Activated CD4-positive, alpha-beta T cell treated with anti-CD3 and anti-CD28 coated beads, Interleukin-10, Interleukin-2, amounts not matched to agents 100 ng/mL and 50 ng/mL, durations not matched to agents 16 hours and 8 hours (primary cell): Measurements from ENCODE around the gene CLEC6A.
"Not testable (repeated sequence)": the region's sequence is repeated elsewhere in the genome, so short reads cannot be mapped to it uniquely, and the experiment has no call there.

ENCODE experiments used
- DNase-seq: peaks from one replicate; pipeline ENCODE4 v3.0.0-alpha.2; 2020

Gene CLEC6A

DNA sequence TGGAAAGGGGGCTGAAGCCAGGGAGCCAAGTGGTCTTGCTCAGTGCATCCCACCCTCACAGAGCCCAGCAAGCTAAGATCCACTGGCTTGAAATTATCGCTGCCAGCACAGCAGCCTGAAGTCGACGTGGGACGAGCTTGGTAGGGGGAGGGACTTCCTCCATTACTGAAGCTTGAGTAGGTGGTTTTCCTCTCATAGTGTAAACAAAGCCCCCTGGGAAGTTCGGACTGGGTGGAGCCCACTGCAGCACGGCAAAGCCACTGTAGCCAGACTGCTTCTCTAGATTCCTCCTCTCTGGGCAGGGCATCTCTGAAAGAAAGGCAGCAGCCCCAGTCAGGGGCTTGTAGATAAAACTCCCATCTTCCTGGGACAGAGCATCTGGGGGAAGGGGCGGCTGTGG is 40.3 kb downstream of the CLEC6A start:
- DNase-seq, result not testable (repeated sequence)

DNA sequence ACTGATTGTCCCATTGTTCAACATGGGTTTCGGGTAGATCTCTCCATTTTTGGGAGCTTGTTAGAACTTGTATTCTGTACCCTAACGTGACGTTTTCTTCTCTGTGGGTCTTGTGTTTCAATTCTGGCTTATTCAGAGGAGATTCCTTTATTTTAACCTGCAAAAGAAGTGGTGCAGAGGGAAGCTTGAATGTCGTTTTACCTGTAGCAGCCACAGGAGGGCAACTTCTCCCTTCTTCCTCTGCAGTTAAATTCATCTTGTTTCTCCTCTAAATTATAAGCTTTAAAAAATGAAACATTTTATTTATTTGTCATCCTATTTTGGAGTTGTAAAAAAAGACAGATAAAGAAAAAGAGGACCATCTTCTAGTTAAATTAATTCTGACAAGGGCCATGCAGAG is 43.9 kb downstream of the CLEC6A start:
- DNase-seq, result no peak

DNA sequence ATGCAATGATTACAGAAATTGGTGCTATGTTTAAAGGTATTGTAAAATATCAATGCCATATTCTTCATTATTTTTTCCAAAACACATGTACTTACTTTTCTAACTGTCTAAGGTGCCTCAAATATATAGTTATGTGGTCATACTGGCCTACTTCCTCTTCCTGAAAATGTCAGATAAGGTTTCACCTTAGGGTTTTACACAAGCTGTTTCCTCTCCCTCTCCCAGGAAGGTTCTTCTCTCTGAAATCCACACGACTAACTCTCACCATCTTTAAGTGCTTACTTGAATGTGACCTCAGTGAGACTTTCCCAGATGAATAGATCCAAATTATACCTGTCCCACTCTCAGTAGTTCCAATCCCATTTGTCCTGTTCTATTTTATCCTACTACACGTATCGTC is 46.0 kb downstream of the CLEC6A start:
- DNase-seq, result no peak

GRCh38 chr12:8504351-8504750 is 48.6 kb downstream of the CLEC6A start:
- DNase-seq, result no peak

DNA sequence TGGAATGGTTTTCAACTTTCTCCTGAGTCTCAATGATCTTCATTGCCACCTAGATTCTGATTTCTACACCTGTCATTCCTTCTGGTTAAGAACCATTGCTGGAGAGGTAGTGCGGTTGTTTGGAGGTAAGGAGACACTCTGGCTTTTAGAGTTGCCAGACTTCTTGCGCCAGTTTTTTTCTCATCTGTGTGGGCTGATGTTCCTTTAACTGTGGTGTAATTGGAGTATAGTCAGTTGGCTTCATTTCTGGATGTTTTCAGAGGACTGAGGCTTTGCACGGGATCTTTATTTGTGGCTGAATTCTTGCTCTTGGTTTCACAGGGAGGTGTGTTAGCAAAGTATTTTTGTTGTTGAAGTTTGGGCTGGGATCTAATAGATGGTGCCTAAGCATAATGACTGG is 51.8 kb downstream of the CLEC6A start:
- no peak for DNase-seq

GRCh38 chr12:8508223-8508622 is 52.5 kb downstream of the CLEC6A start:
- no peak for DNase-seq

- DNase-seq, result no peak
These were observed 53.4 kb downstream of the CLEC6A start for GRCh38 chr12:8508910-8509841.

DNA sequence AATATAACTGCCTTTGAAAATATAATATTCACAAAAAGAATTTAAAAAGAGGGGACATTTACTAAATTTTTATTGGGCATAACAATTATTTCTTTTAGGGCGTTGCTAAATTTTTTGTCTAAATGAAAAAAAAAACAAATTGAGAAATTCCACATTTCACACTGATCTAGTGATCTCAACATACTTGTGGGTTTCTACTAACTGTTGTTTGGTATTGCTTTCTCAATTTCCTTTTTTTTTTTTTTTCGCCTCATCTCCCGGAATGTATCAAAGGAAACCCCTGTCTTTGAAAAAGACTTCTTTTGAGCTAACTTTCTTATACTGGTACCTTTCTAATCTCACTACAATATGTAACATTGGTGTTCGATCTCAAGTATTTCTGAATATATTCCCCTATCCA is 57.5 kb downstream of the CLEC6A start, which contains the start of gene CLEC4D:
TSS of gene CLEC4D (plus strand) at position 248 of the 400 bp plus-strand sequence. CDS start 230 bp downstream, outside the sequence.
- no peak for DNase-seq

GRCh38 chr12:8517971-8518370 is 62.2 kb downstream of the CLEC6A start:
- no peak for DNase-seq

- DNase-seq, result no peak
These were observed 63.4 kb downstream of the CLEC6A start for GRCh38 chr12:8519171-8519570.

DNA sequence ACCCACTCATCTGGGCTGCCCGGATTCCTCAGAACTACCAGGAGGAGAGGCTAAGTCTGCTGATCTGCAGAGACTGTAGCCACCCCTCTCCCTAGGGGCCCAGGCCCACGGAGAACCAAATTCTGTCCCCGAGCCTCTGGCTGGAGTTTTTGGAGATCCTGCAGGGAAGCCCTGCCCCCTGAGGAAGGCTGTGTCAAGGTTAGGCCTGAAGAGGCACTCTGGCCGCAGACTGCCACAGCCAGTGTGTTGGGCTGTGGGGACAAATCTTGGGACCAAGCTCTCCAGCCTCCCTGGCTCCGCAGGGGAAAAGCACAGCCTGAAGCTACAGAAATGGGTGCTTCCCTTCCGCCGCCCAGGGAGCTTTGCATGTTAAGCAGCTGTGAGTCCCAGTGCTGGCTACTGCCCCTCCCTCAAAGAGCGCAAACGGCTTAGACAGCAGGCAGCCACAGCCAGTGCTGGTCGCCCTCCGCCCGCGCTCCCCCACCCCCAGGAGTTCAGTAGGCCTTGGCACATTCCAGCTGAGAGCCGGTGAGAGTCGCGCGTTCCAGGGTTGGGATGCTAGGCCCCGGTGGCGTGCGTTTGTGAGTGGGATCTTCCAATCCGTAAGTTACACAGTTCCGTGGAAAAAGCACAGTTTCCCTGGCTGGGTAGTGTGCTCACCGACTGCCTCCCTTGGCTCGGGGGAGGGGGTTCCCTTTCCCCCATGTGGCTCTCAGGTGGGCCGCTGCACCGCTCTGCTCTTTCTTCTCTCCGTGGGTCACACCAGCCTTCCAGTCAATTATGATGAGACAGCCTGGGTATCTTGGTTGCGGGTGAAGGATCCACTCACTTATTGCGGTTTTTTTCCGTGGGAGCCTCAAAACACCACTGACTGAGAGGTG is 71.7 kb downstream of the CLEC6A start:
- DNase-seq, result no peak
